Lung (tissue), 12 donors: Measurements from ENCODE around the gene PRKN. TPM values are rescaled to one million over a fixed set of nuclear protein-coding genes. Genes with fewer than 3 reads are reported as not detected.

Experiments
- ATAC-seq: fragments of 200-7000 bp; cut with Tn5 transposase; one replicate; pipeline ENCODE4 v1.9.1; 2020; ENCODE audit warnings: moderate number of reproducible peaks; ENCODE audit not compliant: insufficient read depth, low FRiP score
- DNase-seq, 3 donors: peaks; one replicate each; pipeline ENCODE4 v3.0.0-alpha.2; 2013 to 2017
- H3K27ac ChIP-seq, 2 donors: one replicate each; pipeline ENCODE4 v1.5.1; 2013; ENCODE audit warnings: mild to moderate bottlenecking in 2 of 2, moderate library complexity in 2 of 2, control low read depth in 1 of 2, inconsistent platforms in 1 of 2, low read depth in 1 of 2, low read length in 1 of 2
- H3K27me3 ChIP-seq, 3 donors: one replicate each; pipeline ENCODE4 v1.5.1; 2013; ENCODE audit warnings: low read length in 2 of 3; ENCODE audit not compliant: control insufficient read depth in 3 of 3, insufficient read depth in 3 of 3
- H3K36me3 ChIP-seq, 4 donors: one replicate each; pipeline ENCODE4 v1.5.1; 2013; ENCODE audit warnings: low read length in 4 of 4, mild to moderate bottlenecking in 1 of 4, moderate library complexity in 1 of 4; ENCODE audit not compliant: control insufficient read depth in 4 of 4, insufficient read depth in 4 of 4
- H3K4me1 ChIP-seq, 5 donors: one replicate each; pipeline ENCODE4 v1.5.1; 2013; ENCODE audit warnings: low read length in 5 of 5, mild to moderate bottlenecking in 2 of 5, moderate library complexity in 1 of 5; ENCODE audit not compliant: control insufficient read depth in 5 of 5, insufficient read depth in 5 of 5
- H3K4me3 ChIP-seq: one replicate; pipeline ENCODE4 v1.5.1; 2013; ENCODE audit warnings: mild to moderate bottlenecking, control low read depth, moderate library complexity
- H3K9ac ChIP-seq, 2 donors: one replicate each; pipeline ENCODE4 v1.5.1; 2013; ENCODE audit warnings: low read length in 2 of 2, control low read depth in 1 of 2; ENCODE audit not compliant: insufficient read depth in 1 of 2
- H3K9me3 ChIP-seq, 4 donors: one replicate each; pipeline ENCODE4 v1.5.1; 2013; ENCODE audit warnings: low read length in 3 of 4, mild to moderate bottlenecking in 1 of 4, moderate library complexity in 1 of 4; ENCODE audit not compliant: control insufficient read depth in 4 of 4, insufficient read depth in 3 of 4
- WGBS, 2 donors: extraction: QIAGEN DNeasy Blood & Tissue Kit; methylation state at CpG; one replicate each; pipeline ENCODE4 v1.1.7; 2013; 5-methylcytosine and 5-hydroxymethylcytosine counted together
- polyA plus RNA-seq, 2 donors: library from polyadenylated mRNA; stranded (reverse); fragments of 200-250 nt; gene quantifications; one replicate each; pipeline ENCODE4 v1.2.1, GENCODE V29; 2013
- total RNA-seq, 2 donors: library from RNA; depleted of rRNA in 1 of 2; stranded (reverse); fragments of >200 nt in 1 of 2; gene quantifications; one replicate each; pipeline ENCODE4 v1.2.1, GENCODE V29; 2014 to 2021
- TF ChIP-seq, protein P1 (sequence below): IDR thresholded peaks from 2 replicates; pipeline ENCODE4 v1.5.1; 2012; ENCODE audit warnings: mild to moderate bottlenecking; ENCODE audit errors: control extremely low read depth, extremely low read depth
- donor health status: control.
- donor health status: control.
- donor health status: Bipolar disorder and iron deficiency.
- donor health status: healthy.
- donor health status: DM: yes; HTN: yes; CAD: no.

The PRKN gene
- total and polyA plus RNA-seq, 4 donors = 0.27 to 11.2 (median 3.1) TPM

- Histone ChIP-seq H3K4me3 (no peak overlapping the region), H3K36me3 (no peaks in the 10 kb centered on the region), H3K4me1 (peaks cover 0 to 20% (median 0%) of the 10 kb centered on the region in 5 donors), H3K27me3 (no peaks in the 10 kb centered on the region), H3K27ac (no peak overlapping the region), H3K9me3 (peaks cover 0 to 2% (median 0%) of the 10 kb centered on the region in 4 donors), H3K9ac (no peak overlapping the region)
- ATAC-seq = no peak
- DNase-seq = no peak
- WGBS, 2 donors = 86 to 87% methylated on average over 5 of the region's 5 CpGs
- TF ChIP-seq, protein P1, sequence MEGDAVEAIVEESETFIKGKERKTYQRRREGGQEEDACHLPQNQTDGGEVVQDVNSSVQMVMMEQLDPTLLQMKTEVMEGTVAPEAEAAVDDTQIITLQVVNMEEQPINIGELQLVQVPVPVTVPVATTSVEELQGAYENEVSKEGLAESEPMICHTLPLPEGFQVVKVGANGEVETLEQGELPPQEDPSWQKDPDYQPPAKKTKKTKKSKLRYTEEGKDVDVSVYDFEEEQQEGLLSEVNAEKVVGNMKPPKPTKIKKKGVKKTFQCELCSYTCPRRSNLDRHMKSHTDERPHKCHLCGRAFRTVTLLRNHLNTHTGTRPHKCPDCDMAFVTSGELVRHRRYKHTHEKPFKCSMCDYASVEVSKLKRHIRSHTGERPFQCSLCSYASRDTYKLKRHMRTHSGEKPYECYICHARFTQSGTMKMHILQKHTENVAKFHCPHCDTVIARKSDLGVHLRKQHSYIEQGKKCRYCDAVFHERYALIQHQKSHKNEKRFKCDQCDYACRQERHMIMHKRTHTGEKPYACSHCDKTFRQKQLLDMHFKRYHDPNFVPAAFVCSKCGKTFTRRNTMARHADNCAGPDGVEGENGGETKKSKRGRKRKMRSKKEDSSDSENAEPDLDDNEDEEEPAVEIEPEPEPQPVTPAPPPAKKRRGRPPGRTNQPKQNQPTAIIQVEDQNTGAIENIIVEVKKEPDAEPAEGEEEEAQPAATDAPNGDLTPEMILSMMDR = no peak
Measured at GRCh38 chr6:162270966-162271365, 456.6 kb downstream of the PRKN start.

DNA sequence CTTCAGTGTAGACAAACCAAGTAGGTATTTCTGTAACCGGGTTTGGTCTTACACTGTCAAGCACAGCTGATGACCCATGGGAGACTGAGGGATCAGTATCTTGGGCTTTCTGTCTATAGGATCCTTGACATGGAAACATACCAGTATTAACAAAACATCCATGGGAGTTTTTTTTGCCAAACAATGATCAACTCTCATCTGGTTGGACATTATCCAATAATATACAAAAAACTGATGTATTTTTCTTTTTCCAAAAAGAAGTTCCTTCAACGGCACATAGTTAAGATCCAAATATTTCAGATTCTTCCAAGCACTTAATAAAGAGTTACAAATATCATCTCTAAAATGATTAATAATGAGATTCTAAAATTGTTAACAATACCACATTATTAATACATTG, 459.9 kb downstream of the PRKN start:
- Histone ChIP-seq H3K9me3 (peaks cover 0 to 2% (median 0%) of the 10 kb centered on the region in 4 donors), H3K4me1 (peaks cover 0 to 22% (median 0%) of the 10 kb centered on the region in 5 donors), H3K36me3 (no peaks in the 10 kb centered on the region), H3K27ac (no peak overlapping the region), H3K9ac (no peak overlapping the region), H3K27me3 (no peaks in the 10 kb centered on the region), H3K4me3 (no peak overlapping the region)
- DNase-seq (peak in 2 of 3 donors; percentile 41 to 45), ATAC-seq (no peak)
- TF ChIP-seq, protein P1 = no peak
- WGBS, 2 donors = 76 to 83% methylated on average over 2 of the region's 2 CpGs

- Histone ChIP-seq H3K9ac (no peak overlapping the region), H3K27me3 (no peaks in the 10 kb centered on the region), H3K27ac (no peak overlapping the region), H3K36me3 (no peaks in the 10 kb centered on the region), H3K4me1 (peaks cover 0 to 22% (median 0%) of the 10 kb centered on the region in 5 donors), H3K9me3 (peaks cover 0 to 2% (median 0%) of the 10 kb centered on the region in 4 donors), H3K4me3 (no peak overlapping the region)
- WGBS, 2 donors = 72 to 78% methylated on average over 4 of the region's 4 CpGs
- ATAC-seq (no peak), DNase-seq (peak; percentile 39 to 66 (median 57))
- TF ChIP-seq, protein P1 = no peak
Measured at GRCh38 chr6:162267126-162267525, 460.4 kb downstream of the PRKN start.

DNA sequence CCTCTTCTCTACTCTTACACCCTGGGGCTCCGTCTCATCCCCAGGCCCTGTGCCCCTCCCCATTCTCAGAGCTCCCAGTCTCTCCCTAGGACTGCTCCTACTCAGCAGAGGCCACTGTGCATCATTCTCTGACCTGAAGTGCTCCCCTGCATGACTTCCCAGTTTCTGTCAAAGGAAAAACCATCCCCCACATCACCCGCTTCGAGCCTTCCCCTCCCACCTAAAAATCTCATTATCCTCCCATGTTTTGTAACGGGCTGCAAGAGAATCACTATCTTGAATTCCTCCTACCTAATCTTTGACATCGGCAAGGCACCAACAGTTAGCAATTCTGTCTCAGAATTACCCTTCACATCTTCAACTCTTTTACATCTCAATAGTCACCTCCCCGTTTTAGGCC, 463.0 kb downstream of the PRKN start:
- no peak overlapping the region for H3K27ac ChIP-seq
- WGBS, 2 donors = 88% methylated on average over 6 of the region's 6 CpGs
- H3K9me3 ChIP-seq = peaks cover 0 to 2% (median 0%) of the 10 kb centered on the region in 4 donors
- H3K36me3 ChIP-seq = no peaks in the 10 kb centered on the region
- peaks cover 0 to 22% (median 0%) of the 10 kb centered on the region in 5 donors for H3K4me1 ChIP-seq
- TF ChIP-seq, protein P1 = no peak
- H3K9ac ChIP-seq = no peak overlapping the region
- DNase-seq = peak in 2 of 3 donors; percentile 5 to 13
- no peak for ATAC-seq
- no peak overlapping the region for H3K4me3 ChIP-seq
- H3K27me3 ChIP-seq = no peaks in the 10 kb centered on the region
